Uterus (tissue), 4 donors: Measurements from ENCODE around the gene KATNBL1. TPM values are rescaled to one million over a fixed set of nuclear protein-coding genes. Genes with fewer than 3 reads are reported as not detected.
"Not testable (repeated sequence)": the region's sequence is repeated elsewhere in the genome, so short reads cannot be mapped to it uniquely, and the experiment has no call there.

Experiments used
- DNase-seq, 2 donors: peaks; one replicate each; pipeline ENCODE4 v3.0.0-alpha.2; 2019 to 2020
- H3K27ac ChIP-seq, 2 donors: fragments of 200-600 bp; sonication (generic); 1 replicate in 1 of 2; 2 replicates in 1 of 2; pipeline ENCODE4 v1.5.1; 2016 to 2018
- H3K27me3 ChIP-seq, 2 donors: fragments of 200-600 bp; sonication (generic); one replicate each; pipeline ENCODE4 v1.5.1; 2018 to 2019; ENCODE audit warnings: control low read depth in 1 of 2
- H3K36me3 ChIP-seq, 2 donors: fragments of 200-600 bp; sonication (generic); one replicate each; pipeline ENCODE4 v1.5.1; 2019; ENCODE audit warnings: control low read depth in 1 of 2
- H3K4me1 ChIP-seq, 2 donors: fragments of 200-600 bp; sonication (generic); one replicate each; pipeline ENCODE4 v1.5.1; 2018 to 2019; ENCODE audit warnings: control low read depth in 1 of 2
- H3K4me3 ChIP-seq, 2 donors: fragments of 200-600 bp; sonication (generic); 1 replicate in 1 of 2; 2 replicates in 1 of 2; pipeline ENCODE4 v1.5.1; 2018 to 2019; ENCODE audit warnings: mild to moderate bottlenecking in 1 of 2
- H3K9me3 ChIP-seq, 2 donors: fragments of 200-600 bp; sonication (generic); one replicate each; pipeline ENCODE4 v1.5.1; 2019; ENCODE audit warnings: control low read depth in 1 of 2
- POLR2A ChIP-seq, 2 donors: fragments of 450-650 bp; IDR thresholded peaks; one replicate each; pipeline ENCODE4 v1.6.1; 2016; ENCODE audit warnings: antibody characterized with exemption in 2 of 2, mild to moderate bottlenecking in 1 of 2, moderate library complexity in 1 of 2
- intact Hi-C: fragments of 100-400 bp; cut with DNase I; formaldehyde crosslinking; loops from one replicate; pipeline ENCODE4 v1.15.1; 2023; ENCODE audit warnings: low total_unique reads
- total RNA-seq, 4 donors: library from RNA; depleted of rRNA in 3 of 4; stranded (reverse); fragments of >200 nt in 3 of 4; gene quantifications; one replicate each; pipeline versions ENCODE4 v1.1.0 to v1.2.4, GENCODE V29; 2014 to 2023
- TF ChIP-seq, protein P1 (sequence below), 4 experiments: fragments of 200-600 bp in 2 of 4; fragments of 450-650 bp in 2 of 4; sonication (generic) in 2 of 4; IDR thresholded peaks; one replicate each; pipeline ENCODE4 v1.5.1; 2016 to 2019; ENCODE audit warnings: antibody characterized with exemption in 4 of 4, mild to moderate bottlenecking in 2 of 4, moderate library complexity in 1 of 4
- donor health status: DM: yes; HTN: yes; CAD: no.

KATNBL1 gene
- total RNA-seq, 4 donors from 2014 or later: 75.5 to 116 (median 97.8) TPM

DNA sequence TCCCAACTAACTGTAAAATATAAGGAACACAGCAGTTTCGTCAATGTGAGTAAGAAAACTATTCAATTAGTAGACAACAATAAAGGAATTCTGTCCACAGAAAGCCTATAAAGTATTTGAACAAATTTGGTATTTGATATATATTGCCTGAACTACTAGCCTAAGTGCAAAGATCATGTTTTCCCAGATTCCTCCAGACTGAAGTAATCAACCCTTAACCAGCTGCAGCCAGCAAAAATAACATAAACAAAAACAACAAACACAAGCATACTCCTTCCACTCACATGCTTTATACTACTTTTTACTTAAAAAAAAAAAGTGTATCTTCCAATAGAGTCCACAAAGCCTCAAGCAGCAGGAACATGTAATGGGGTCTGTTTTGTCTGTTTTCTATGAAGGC is 84.0 kb downstream of the KATNBL1 start:
- Histone ChIP-seq H3K9me3 (no peaks in the 10 kb centered on the region), H3K36me3 (no peaks in the 10 kb centered on the region), H3K4me3 (no peak overlapping the region), H3K4me1 (no peaks in the 10 kb centered on the region), H3K27ac (no peak overlapping the region), H3K27me3 (no peaks in the 10 kb centered on the region)
- intact Hi-C loops: no loop called here
- TF ChIP-seq, protein P1, sequence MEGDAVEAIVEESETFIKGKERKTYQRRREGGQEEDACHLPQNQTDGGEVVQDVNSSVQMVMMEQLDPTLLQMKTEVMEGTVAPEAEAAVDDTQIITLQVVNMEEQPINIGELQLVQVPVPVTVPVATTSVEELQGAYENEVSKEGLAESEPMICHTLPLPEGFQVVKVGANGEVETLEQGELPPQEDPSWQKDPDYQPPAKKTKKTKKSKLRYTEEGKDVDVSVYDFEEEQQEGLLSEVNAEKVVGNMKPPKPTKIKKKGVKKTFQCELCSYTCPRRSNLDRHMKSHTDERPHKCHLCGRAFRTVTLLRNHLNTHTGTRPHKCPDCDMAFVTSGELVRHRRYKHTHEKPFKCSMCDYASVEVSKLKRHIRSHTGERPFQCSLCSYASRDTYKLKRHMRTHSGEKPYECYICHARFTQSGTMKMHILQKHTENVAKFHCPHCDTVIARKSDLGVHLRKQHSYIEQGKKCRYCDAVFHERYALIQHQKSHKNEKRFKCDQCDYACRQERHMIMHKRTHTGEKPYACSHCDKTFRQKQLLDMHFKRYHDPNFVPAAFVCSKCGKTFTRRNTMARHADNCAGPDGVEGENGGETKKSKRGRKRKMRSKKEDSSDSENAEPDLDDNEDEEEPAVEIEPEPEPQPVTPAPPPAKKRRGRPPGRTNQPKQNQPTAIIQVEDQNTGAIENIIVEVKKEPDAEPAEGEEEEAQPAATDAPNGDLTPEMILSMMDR (IDR thresholded peaks at IDR 0.05): no peak
- no peak for TF ChIP-seq POLR2A (IDR thresholded peaks at IDR 0.05)
- DNase-seq: no peak

DNA sequence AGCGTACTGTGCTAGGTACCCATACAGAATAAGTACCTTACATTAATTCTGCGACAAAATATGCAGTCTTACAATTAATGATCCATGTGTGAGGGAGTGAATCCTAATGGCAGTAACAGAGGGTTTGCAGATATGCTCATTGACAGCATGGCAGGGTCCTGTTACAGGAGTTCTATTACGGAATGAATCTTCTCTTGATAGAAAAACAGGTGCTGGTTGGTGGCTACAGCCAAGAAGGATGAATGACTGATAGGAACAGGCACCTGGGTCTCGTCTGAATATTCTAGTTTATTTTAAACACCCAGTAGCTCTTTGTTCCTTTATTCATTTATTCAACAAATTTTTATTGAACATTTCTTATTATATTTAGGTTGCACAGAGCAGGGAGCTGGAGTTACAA is 85.2 kb downstream of the KATNBL1 start:
- Histone ChIP-seq H3K4me1 (no peaks in the 10 kb centered on the region), H3K36me3 (no peaks in the 10 kb centered on the region), H3K4me3 (no peak overlapping the region), H3K27ac (no peak overlapping the region), H3K27me3 (no peaks in the 10 kb centered on the region), H3K9me3 (no peaks in the 10 kb centered on the region)
- DNase-seq: no peak
- TF ChIP-seq, protein P1 (IDR thresholded peaks at IDR 0.05): no peak
- no peak for TF ChIP-seq POLR2A (IDR thresholded peaks at IDR 0.05)
- intact Hi-C loops: no loop called here

- H3K9me3 ChIP-seq: no peaks in the 10 kb centered on the region
- TF ChIP-seq POLR2A (IDR thresholded peaks at IDR 0.05): no peak
- TF ChIP-seq, protein P1 (IDR thresholded peaks at IDR 0.05): no peak
- no peaks in the 10 kb centered on the region for H3K36me3 ChIP-seq
- H3K27me3 ChIP-seq: no peaks in the 10 kb centered on the region
- intact Hi-C loops: no loop called here
- H3K4me3 ChIP-seq: no peak overlapping the region
- no peak for DNase-seq
- H3K27ac ChIP-seq: no peak overlapping the region
- no peaks in the 10 kb centered on the region for H3K4me1 ChIP-seq
Observed at GRCh38 chr15:34122771-34123183, 87.1 kb downstream of the KATNBL1 start.

- H3K4me3 ChIP-seq, H3K36me3 ChIP-seq, H3K4me1 ChIP-seq, H3K9me3 ChIP-seq, H3K27ac ChIP-seq, DNase-seq, H3K27me3 ChIP-seq, intact Hi-C loops: not testable (repeated sequence)
Observed at GRCh38 chr15:34121786-34122185, 88.1 kb downstream of the KATNBL1 start.

- intact Hi-C loops, H3K27ac ChIP-seq, H3K27me3 ChIP-seq: not testable (repeated sequence)
Observed at GRCh38 chr15:34120420-34120819, 89.5 kb downstream of the KATNBL1 start.

GRCh38 chr15:34119291-34119690 is 90.6 kb downstream of the KATNBL1 start:
- no peaks in the 10 kb centered on the region for H3K4me1 ChIP-seq
- intact Hi-C loops: no loop called here
- TF ChIP-seq, protein P1 (IDR thresholded peaks at IDR 0.05): no peak
- no peak for TF ChIP-seq POLR2A (IDR thresholded peaks at IDR 0.05)

More at GRCh38 chr15:34120420-34120819, 89.5 kb downstream of the KATNBL1 start:
- not testable (repeated sequence) for H3K9me3 ChIP-seq, H3K4me1 ChIP-seq, DNase-seq, H3K4me3 ChIP-seq, H3K36me3 ChIP-seq

More at GRCh38 chr15:34119291-34119690, 90.6 kb downstream of the KATNBL1 start:
- no peak for DNase-seq
- Histone ChIP-seq H3K27me3 (no peaks in the 10 kb centered on the region), H3K36me3 (no peaks in the 10 kb centered on the region), H3K9me3 (no peaks in the 10 kb centered on the region), H3K27ac (no peak overlapping the region), H3K4me3 (no peak overlapping the region)
